Mesenchymal stem cell (in vitro differentiated cells and primary cell): Measurements from ENCODE around the gene KLK10.

Source experiments
- DNase-seq: peaks from one replicate; pipeline ENCODE4 v3.0.0-alpha.2; 2013
- H2AFZ ChIP-seq: one replicate; pipeline ENCODE4 v1.6.1; 2013; ENCODE audit warnings: low read depth, mild to moderate bottlenecking, control low read depth, inconsistent platforms, low read length, moderate library complexity
- H2AK5ac ChIP-seq: 2 replicates; pipeline ENCODE4 v1.6.1; 2013; ENCODE audit warnings: low read length, moderate library complexity, mild to moderate bottlenecking, inconsistent platforms; ENCODE audit not compliant: severe bottlenecking
- H2BK120ac ChIP-seq: one replicate; pipeline ENCODE4 v1.6.1; 2013; ENCODE audit warnings: low read depth, mild to moderate bottlenecking, inconsistent platforms, low read length, moderate library complexity
- H2BK12ac ChIP-seq, 2 experiments: one replicate each; pipeline ENCODE4 v1.6.1; 2013; ENCODE audit warnings: inconsistent platforms in 2 of 2, low read length in 2 of 2, mild to moderate bottlenecking in 2 of 2, moderate library complexity in 2 of 2, control low read depth in 1 of 2
- H2BK15ac ChIP-seq: one replicate; pipeline ENCODE4 v1.6.1; 2013; ENCODE audit warnings: mild to moderate bottlenecking, low read depth, inconsistent platforms; ENCODE audit not compliant: poor library complexity, severe bottlenecking
- H2BK5ac ChIP-seq: 2 replicates; pipeline ENCODE4 v1.6.1; 2013; ENCODE audit warnings: low read depth, mild to moderate bottlenecking, low read length, control low read depth, inconsistent platforms; ENCODE audit not compliant: poor library complexity, severe bottlenecking
- H3K14ac ChIP-seq, 2 experiments: one replicate each; pipeline ENCODE4 v1.6.1; 2013; ENCODE audit warnings: inconsistent platforms in 2 of 2, low read length in 2 of 2, control low read depth in 1 of 2, mild to moderate bottlenecking in 1 of 2, moderate library complexity in 1 of 2
- H3K18ac ChIP-seq, 2 experiments: one replicate each; pipeline ENCODE4 v1.6.1; 2013; ENCODE audit warnings: inconsistent platforms in 2 of 2, low read length in 2 of 2, control low read depth in 1 of 2, low read depth in 1 of 2, mild to moderate bottlenecking in 1 of 2
- H3K23ac ChIP-seq, 2 experiments: one replicate each; pipeline ENCODE4 v1.6.1; 2013; ENCODE audit warnings: inconsistent platforms in 2 of 2, low read length in 2 of 2, mild to moderate bottlenecking in 2 of 2, moderate library complexity in 2 of 2, control low read depth in 1 of 2
- H3K27ac ChIP-seq: 2 replicates; pipeline ENCODE4 v1.5.1; 2013; ENCODE audit warnings: mild to moderate bottlenecking, moderate library complexity, low read length, control low read depth, inconsistent platforms; ENCODE audit not compliant: poor library complexity, severe bottlenecking
- H3K27me3 ChIP-seq, 2 experiments: 2 replicates each; pipeline versions ENCODE4 v1.6.1 to v1.7.0; 2013; ENCODE audit warnings: low read length in 2 of 2, mild to moderate bottlenecking in 2 of 2, moderate library complexity in 2 of 2, control low read depth in 1 of 2, inconsistent platforms in 1 of 2; ENCODE audit not compliant: control insufficient read depth in 1 of 2, insufficient read depth in 1 of 2
- H3K36me3 ChIP-seq, 2 experiments: 2 replicates each; pipeline versions ENCODE4 v1.6.1 to v1.7.0; 2013; ENCODE audit warnings: low read length in 2 of 2, control low read depth in 1 of 2, inconsistent platforms in 1 of 2, low read depth in 1 of 2, mild to moderate bottlenecking in 1 of 2; ENCODE audit not compliant: insufficient read depth in 2 of 2, control insufficient read depth in 1 of 2
- H3K4ac ChIP-seq, 2 experiments: one replicate each; pipeline ENCODE4 v1.6.1; 2013; ENCODE audit warnings: inconsistent platforms in 2 of 2, low read length in 2 of 2, mild to moderate bottlenecking in 2 of 2, moderate library complexity in 2 of 2, control low read depth in 1 of 2, low read depth in 1 of 2
- H3K4me1 ChIP-seq: 2 replicates; pipeline ENCODE4 v1.6.1; 2013; ENCODE audit warnings: low read depth, low read length, control low read depth; ENCODE audit not compliant: control insufficient read depth, insufficient read depth
- H3K4me2 ChIP-seq: 2 replicates; pipeline ENCODE4 v1.6.1; 2013; ENCODE audit warnings: low read length, mild to moderate bottlenecking, inconsistent platforms; ENCODE audit not compliant: poor library complexity, severe bottlenecking
- H3K4me3 ChIP-seq, 2 experiments: 2 replicates each; pipeline versions ENCODE4 v1.5.1 to v1.7.0; 2013; ENCODE audit warnings: low read length in 2 of 2, mild to moderate bottlenecking in 2 of 2, control low read depth in 1 of 2, low read depth in 1 of 2; ENCODE audit not compliant: insufficient read depth in 1 of 2
- H3K79me1 ChIP-seq: replicated peaks from 2 replicates; pipeline ENCODE4 v1.6.1; 2013; ENCODE audit warnings: mild to moderate bottlenecking, control low read depth, low read length, inconsistent platforms; ENCODE audit not compliant: poor library complexity, severe bottlenecking
- H3K9ac ChIP-seq: 2 replicates; pipeline ENCODE4 v1.7.0; 2013; ENCODE audit warnings: mild to moderate bottlenecking, low read length, moderate library complexity
- H3K9me3 ChIP-seq: 2 replicates; pipeline ENCODE4 v1.7.0; 2013; ENCODE audit warnings: mild to moderate bottlenecking, low read length; ENCODE audit not compliant: control insufficient read depth
- H4K8ac ChIP-seq: one replicate; pipeline ENCODE4 v1.6.1; 2013; ENCODE audit warnings: inconsistent platforms, mild to moderate bottlenecking, low read length, moderate library complexity
- H4K91ac ChIP-seq: one replicate; pipeline ENCODE4 v1.6.1; 2013; ENCODE audit warnings: mild to moderate bottlenecking, low read length, inconsistent platforms
- WGBS: methylation state at CpG from one replicate; pipeline ENCODE4 v1.1.7; 2013; ENCODE audit warnings: mixed read lengths; 5-methylcytosine and 5-hydroxymethylcytosine counted together

Gene KLK10

DNA sequence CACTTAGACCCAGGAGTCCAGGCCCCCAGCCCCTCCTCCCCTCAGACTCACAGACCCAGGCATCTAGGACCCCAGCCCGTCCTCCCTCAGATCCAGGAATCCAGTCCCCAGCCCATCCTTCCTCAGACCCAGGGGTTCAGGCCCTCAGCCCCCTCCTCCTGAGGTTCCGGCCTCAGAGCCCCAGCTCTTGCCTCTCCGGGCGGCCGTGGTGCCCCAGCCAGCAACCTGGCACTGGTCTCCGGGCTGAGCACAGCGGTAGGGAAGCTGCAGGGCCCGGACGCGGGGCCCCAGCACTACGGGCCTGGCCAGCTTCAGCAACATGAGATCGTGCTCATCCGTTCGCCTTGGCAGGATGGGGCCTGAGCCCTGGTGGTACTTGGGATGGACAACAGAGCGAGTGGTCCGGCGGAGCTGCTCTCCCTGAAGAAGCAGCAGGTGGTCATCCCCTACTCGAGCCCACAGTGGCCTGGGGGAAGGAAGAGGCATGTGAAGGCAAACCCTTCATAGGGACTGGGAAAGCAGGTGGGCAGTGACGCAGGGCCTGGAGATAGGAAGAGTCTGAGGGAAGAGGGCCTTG lies 3.7 kb downstream of the KLK10 start:
- Histone ChIP-seq H2AFZ (no peak overlapping the region), H2AK5ac (no peak overlapping the region), H3K4me2 (no peak overlapping the region), H3K27ac (no peak overlapping the region), H3K79me1 (no peaks in the 10 kb centered on the region), H4K91ac (no peak overlapping the region), H3K4ac (no peak overlapping the region), H3K18ac (no peak overlapping the region), H2BK5ac (no peak overlapping the region), H2BK120ac (no peak overlapping the region), H2BK12ac (no peak overlapping the region), H3K4me3 (no peak overlapping the region), H3K23ac (no peak overlapping the region), H3K14ac (no peak overlapping the region), H3K27me3 (peaks cover 37 to 73% of the 10 kb centered on the region in 2 experiments), H3K9ac (no peak overlapping the region), H4K8ac (no peak overlapping the region), H2BK15ac (no peak overlapping the region), H3K36me3 (peaks cover 0 to 4% of the 10 kb centered on the region in 2 experiments), H3K9me3 (no peaks in the 10 kb centered on the region), H3K4me1 (peaks cover 12% of the 10 kb centered on the region)
- DNase-seq = no peak
- 87% methylated on average over 19 of the region's 19 CpGs for WGBS

GRCh38 chr19:51014242-51014641 lies 5.3 kb downstream of the KLK10 start:
- Histone ChIP-seq H3K27ac (no peak overlapping the region), H3K4me2 (no peak overlapping the region), H2BK15ac (no peak overlapping the region), H3K4me1 (peaks cover 12% of the 10 kb centered on the region), H4K91ac (no peak overlapping the region), H3K4me3 (no peak overlapping the region), H2BK12ac (no peak overlapping the region), H3K14ac (no peak overlapping the region), H3K36me3 (peaks cover 0 to 4% of the 10 kb centered on the region in 2 experiments), H3K79me1 (no peaks in the 10 kb centered on the region), H3K27me3 (peaks cover 25 to 76% of the 10 kb centered on the region in 2 experiments), H2BK5ac (no peak overlapping the region), H3K9me3 (no peaks in the 10 kb centered on the region), H2BK120ac (no peak overlapping the region), H3K18ac (no peak overlapping the region), H3K9ac (no peak overlapping the region), H2AK5ac (no peak overlapping the region), H3K4ac (no peak overlapping the region), H4K8ac (no peak overlapping the region), H2AFZ (no peak overlapping the region), H3K23ac (no peak overlapping the region)
- WGBS = 85% methylated on average over 5 of the region's 6 CpGs
- no peak for DNase-seq

- 75% methylated on average over 11 of the region's 12 CpGs for WGBS
Measured at GRCh38 chr19:51012661-51013190, 6.8 kb downstream of the KLK10 start.

GRCh38 chr19:51010066-51010795 lies 9.3 kb downstream of the KLK10 start:
- Histone ChIP-seq H3K27ac (no peak overlapping the region), H3K18ac (no peak overlapping the region), H2AK5ac (no peak overlapping the region), H3K79me1 (no peaks in the 10 kb centered on the region), H3K23ac (no peak overlapping the region), H2BK15ac (no peak overlapping the region), H3K14ac (no peak overlapping the region), H3K27me3 (peaks cover 0 to 59% of the 10 kb centered on the region in 2 experiments), H2BK5ac (no peak overlapping the region), H4K91ac (no peak overlapping the region), H2BK120ac (no peak overlapping the region), H3K36me3 (no peaks in the 10 kb centered on the region), H3K4me2 (no peak overlapping the region), H2BK12ac (no peak overlapping the region), H4K8ac (no peak overlapping the region), H3K4me3 (no peak overlapping the region), H2AFZ (no peak overlapping the region), H3K9ac (no peak overlapping the region), H3K4me1 (no peaks in the 10 kb centered on the region), H3K9me3 (no peaks in the 10 kb centered on the region), H3K4ac (no peak overlapping the region)
- no peak for DNase-seq
- WGBS = 51% methylated on average over 4 of the region's 4 CpGs

More at GRCh38 chr19:51012661-51013190, 6.8 kb downstream of the KLK10 start:
- no peak overlapping the region for H3K14ac ChIP-seq
- no peak overlapping the region for H3K4ac ChIP-seq
- no peaks in the 10 kb centered on the region for H3K79me1 ChIP-seq
- H3K27ac ChIP-seq = no peak overlapping the region
- no peaks in the 10 kb centered on the region for H3K9me3 ChIP-seq
- H2BK5ac ChIP-seq = no peak overlapping the region
- no peak overlapping the region for H2BK15ac ChIP-seq
- H3K23ac ChIP-seq = no peak overlapping the region
- H2BK12ac ChIP-seq = no peak overlapping the region
- no peak overlapping the region for H2AK5ac ChIP-seq
- H2AFZ ChIP-seq = no peak overlapping the region
- peaks cover 0 to 4% of the 10 kb centered on the region in 2 experiments for H3K36me3 ChIP-seq
- no peak for DNase-seq
- H3K9ac ChIP-seq = no peak overlapping the region
- H2BK120ac ChIP-seq = no peak overlapping the region
- peaks cover 7% of the 10 kb centered on the region for H3K4me1 ChIP-seq
- no peak overlapping the region for H4K91ac ChIP-seq
- no peak overlapping the region for H3K4me3 ChIP-seq
- peaks cover 13 to 66% of the 10 kb centered on the region in 2 experiments for H3K27me3 ChIP-seq
- H4K8ac ChIP-seq = no peak overlapping the region
- H3K18ac ChIP-seq = no peak overlapping the region
- no peak overlapping the region for H3K4me2 ChIP-seq
